Measurements from ENCODE around the gene POLR1D. TPM values are rescaled to one million over a fixed set of nuclear protein-coding genes. Genes with fewer than 3 reads are reported as not detected.

POLR1D gene
- total and polyA plus RNA-seq, 10 donors, result 64.2 to 134 (median 104) TPM

- Histone ChIP-seq H3K4me3 (no peak overlapping the region), H3K36me3 (peaks cover 0 to 46% (median 2%) of the 10 kb centered on the region in 6 donors), H3K4me1 (peaks cover 0 to 52% (median 24%) of the 10 kb centered on the region in 6 donors), H3K27ac (no peak overlapping the region), H3K9me3 (no peaks in the 10 kb centered on the region), H3K27me3 (replicated peaks in 1 of 7) (no peaks in the 10 kb centered on the region)
- no peak for DNase-seq
- WGBS, 5 donors, result 93 to 99% (median 96%) methylated on average over 3 of the region's 3 CpGs
- intact Hi-C loops (cut with DNase I; ENCODE audit: low total_unique reads), result no loop called here
- TF ChIP-seq POLR2AphosphoS5 (IDR thresholded peaks at IDR 0.05), result no peak
Observed at GRCh38 chr13:27634791-27635190, 13.1 kb downstream of the POLR1D start.

- no peak for DNase-seq
- intact Hi-C loops (cut with DNase I; ENCODE audit: low total_unique reads), result no loop called here
- H3K4me3 ChIP-seq, result no peak overlapping the region
- TF ChIP-seq POLR2A (IDR thresholded peaks at IDR 0.05) (no peak), CTCF (IDR thresholded peaks at IDR 0.05 in 8 of 11, conservative IDR thresholded peaks at IDR 0.05 in 3 of 11) (no peak), POLR2AphosphoS5 (IDR thresholded peaks at IDR 0.05) (no peak)
- peaks cover 0 to 46% (median 2%) of the 10 kb centered on the region in 6 donors for H3K36me3 ChIP-seq
- peaks cover 0 to 52% (median 24%) of the 10 kb centered on the region in 6 donors for H3K4me1 ChIP-seq
- WGBS, 5 donors, result 76 to 88% (median 84%) methylated on average over 1 of the region's 1 CpG
- no peak overlapping the region for H3K27ac ChIP-seq
- no peaks in the 10 kb centered on the region for H3K9me3 ChIP-seq
- H3K27me3 ChIP-seq (replicated peaks in 1 of 7), result no peaks in the 10 kb centered on the region
Observed at GRCh38 chr13:27635266-27635665, 13.6 kb downstream of the POLR1D start.

DNA sequence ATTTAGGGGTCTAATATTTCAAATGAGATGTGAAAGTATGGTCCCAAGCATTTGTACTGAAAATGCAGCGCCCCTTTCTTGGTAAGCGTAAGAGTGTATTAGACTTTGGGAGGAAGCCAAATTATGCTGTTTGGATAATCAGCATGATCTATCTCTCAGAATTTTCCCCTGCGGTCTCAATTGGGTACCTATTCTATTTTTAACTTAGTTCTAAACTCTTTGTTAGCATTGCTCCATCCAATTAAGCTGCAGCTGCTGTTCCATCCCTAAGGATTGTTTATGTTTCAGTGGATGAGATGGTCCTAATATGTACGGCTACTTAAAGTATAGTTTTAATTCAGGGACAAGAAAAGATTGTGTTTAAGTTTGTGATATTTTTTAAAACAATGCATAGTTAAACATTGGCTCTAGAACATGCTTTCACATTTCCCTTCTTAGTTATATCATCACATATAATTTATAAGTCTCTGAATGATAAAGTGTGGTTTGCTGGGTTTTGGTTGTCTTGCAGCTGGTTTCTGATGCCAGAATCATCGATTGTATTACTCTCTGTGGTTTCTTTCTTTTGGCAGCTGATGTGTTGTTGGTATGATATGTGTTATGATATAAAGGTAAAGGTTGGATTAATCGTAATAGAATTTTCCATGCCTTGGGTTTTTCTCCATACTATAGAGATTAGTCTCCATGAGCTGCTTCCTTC is 15.0 kb downstream of the POLR1D start:
- intact Hi-C loops (cut with DNase I; ENCODE audit: low total_unique reads), result no loop called here
- Histone ChIP-seq H3K27me3 (replicated peaks in 1 of 7) (no peaks in the 10 kb centered on the region), H3K27ac (no peak overlapping the region), H3K36me3 (peaks cover 0 to 34% (median 0%) of the 10 kb centered on the region in 6 donors), H3K4me1 (peaks cover 0 to 58% (median 23%) of the 10 kb centered on the region in 6 donors), H3K9me3 (no peaks in the 10 kb centered on the region), H3K4me3 (no peak overlapping the region)
- DNase-seq, result no peak
- no peak for TF ChIP-seq POLR2A (IDR thresholded peaks at IDR 0.05)
- TF ChIP-seq CTCF (IDR thresholded peaks at IDR 0.05 in 8 of 11, conservative IDR thresholded peaks at IDR 0.05 in 3 of 11), result no peak
- TF ChIP-seq POLR2AphosphoS5 (IDR thresholded peaks at IDR 0.05), result no peak
- 56 to 65% (median 62%) methylated on average over 6 of the region's 6 CpGs for WGBS, 5 donors

DNA sequence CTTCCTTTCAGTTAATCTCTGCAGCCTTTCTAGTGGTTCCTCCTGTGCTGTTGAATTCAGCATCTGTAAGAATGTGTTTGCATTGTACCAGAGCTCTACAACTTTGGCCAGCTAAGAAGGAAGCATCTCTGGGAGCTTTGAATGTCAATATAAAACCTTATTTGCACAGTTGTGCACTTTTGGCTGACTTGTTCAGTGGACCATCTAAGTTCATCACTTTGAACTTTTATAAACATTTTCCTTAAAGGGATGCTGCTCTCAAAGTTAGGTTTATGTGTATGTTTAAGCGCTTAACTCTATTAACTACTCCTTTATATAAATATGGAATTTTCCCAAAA is 15.6 kb downstream of the POLR1D start:
- no peak for DNase-seq
- no peaks in the 10 kb centered on the region for H3K9me3 ChIP-seq
- H3K4me3 ChIP-seq, result no peak overlapping the region
- WGBS, 5 donors, result 94 to 100% (median 97%) methylated on average over 1 of the region's 1 CpG
- H3K4me1 ChIP-seq, result peaks cover 0 to 63% (median 25%) of the 10 kb centered on the region in 6 donors
- H3K27ac ChIP-seq, result no peak overlapping the region
- H3K36me3 ChIP-seq, result peaks cover 0 to 29% (median 0%) of the 10 kb centered on the region in 6 donors
- intact Hi-C loops (cut with DNase I; ENCODE audit: low total_unique reads), result no loop called here
- H3K27me3 ChIP-seq (replicated peaks in 1 of 7), result no peaks in the 10 kb centered on the region
- TF ChIP-seq POLR2A (IDR thresholded peaks at IDR 0.05), result no peak
- TF ChIP-seq POLR2AphosphoS5 (IDR thresholded peaks at IDR 0.05), result no peak
- no peak for TF ChIP-seq CTCF (IDR thresholded peaks at IDR 0.05 in 8 of 11, conservative IDR thresholded peaks at IDR 0.05 in 3 of 11)

All from spleen (tissue), 11 donors.